Upper lobe of left lung (tissue), 6 donors: ENCODE measurements around the gene FREM1. TPM values are rescaled to one million over a fixed set of nuclear protein-coding genes. Genes with fewer than 3 reads are reported as not detected.

Experiments used
- ATAC-seq, 2 donors: fragments of 200-7000 bp; cut with Tn5 transposase; one replicate each; pipeline ENCODE4 v1.9.1; 2022; ENCODE audit warnings: mild to moderate bottlenecking in 2 of 2, moderate library complexity in 2 of 2; ENCODE audit not compliant: low FRiP score in 2 of 2
- DNase-seq, 2 donors: peaks; one replicate each; pipeline ENCODE4 v3.0.0-alpha.2; 2019 to 2020
- H3K27ac ChIP-seq, 4 donors: fragments of 200-600 bp; sonication (generic); one replicate each; pipeline ENCODE4 v1.5.1; 2016 to 2019
- H3K27me3 ChIP-seq, 4 donors: fragments of 200-600 bp; sonication (generic); one replicate each; pipeline ENCODE4 v1.5.1; 2017 to 2019
- H3K36me3 ChIP-seq, 4 donors: fragments of 200-600 bp; sonication (generic); one replicate each; pipeline ENCODE4 v1.5.1; 2016 to 2019
- H3K4me1 ChIP-seq, 4 donors: fragments of 200-600 bp; sonication (generic); one replicate each; pipeline ENCODE4 v1.5.1; 2018 to 2019
- H3K4me3 ChIP-seq, 4 donors: fragments of 200-600 bp; sonication (generic); one replicate each; pipeline ENCODE4 v1.5.1; 2017 to 2019; ENCODE audit warnings: mild to moderate bottlenecking in 2 of 4, moderate library complexity in 1 of 4
- H3K9me3 ChIP-seq, 4 donors: fragments of 200-600 bp; sonication (generic); one replicate each; pipeline ENCODE4 v1.5.1; 2018 to 2019
- CTCF ChIP-seq, 6 experiments: fragments of 450-650 bp in 4 of 6; fragments of 200-600 bp in 2 of 6; sonication (generic) in 2 of 6; IDR thresholded peaks; one replicate each; pipeline ENCODE4 v1.5.1; 2016 to 2019; ENCODE audit warnings: antibody characterized with exemption in 6 of 6
- EP300 ChIP-seq, 4 donors: sonication (generic); formaldehyde crosslinking; IDR thresholded peaks; one replicate each; pipeline ENCODE4 v1.5.1; 2017; ENCODE audit warnings: antibody characterized with exemption in 4 of 4, control low read depth in 2 of 4
- POLR2A ChIP-seq, 4 donors: fragments of 450-650 bp; IDR thresholded peaks; one replicate each; pipeline ENCODE4 v1.5.1; 2016 to 2017; ENCODE audit warnings: antibody characterized with exemption in 4 of 4, mild to moderate bottlenecking in 2 of 4
- POLR2AphosphoS5 ChIP-seq, 2 donors: sonication (generic); formaldehyde crosslinking; IDR thresholded peaks; one replicate each; pipeline ENCODE4 v1.5.1; 2017; ENCODE audit warnings: antibody characterized with exemption in 2 of 2
- WGBS, 2 donors: methylation state at CpG; one replicate each; pipeline ENCODE4 v1.1.5; 2017 to 2018; 5-methylcytosine and 5-hydroxymethylcytosine counted together
- total RNA-seq, 6 donors: library from RNA; depleted of rRNA in 4 of 6; stranded (reverse); fragments of >200 nt in 4 of 6; gene quantifications; one replicate each; pipeline versions ENCODE4 v1.1.0 to v1.2.1, GENCODE V29; 2016 to 2021
- donor health status: DM: no; HTN: no; CAD: no; lungs with moderate emphysema.
- donor health status: DM: no; HTN: yes; CAD: no; lungs with severe emphysema.

FREM1 gene
- total RNA-seq, 6 donors from 2014 or later: 1.1 to 6.3 (median 2.8) TPM

DNA sequence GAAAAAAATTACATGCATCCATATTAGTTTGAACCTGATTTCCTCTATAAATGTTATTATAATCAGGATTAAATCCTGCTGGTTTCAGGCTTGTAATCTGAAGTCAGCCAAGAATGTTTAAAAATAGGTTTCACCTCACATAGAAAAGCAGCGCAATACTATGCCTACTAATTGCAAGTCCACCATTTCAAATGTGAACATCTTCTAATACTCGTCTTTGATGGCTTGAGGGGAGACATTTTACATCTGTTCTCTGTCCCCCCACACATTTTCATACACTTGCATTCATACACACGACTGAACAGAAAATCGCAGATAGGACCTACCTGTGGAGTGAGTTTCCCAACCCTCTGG lies 41.8 kb downstream of the FREM1 start:
- H3K4me1 ChIP-seq: no peaks in the 10 kb centered on the region
- no peak overlapping the region for H3K4me3 ChIP-seq
- no peak for ATAC-seq
- TF ChIP-seq POLR2A (IDR thresholded peaks at IDR 0.05) (no peak), POLR2AphosphoS5 (IDR thresholded peaks at IDR 0.05) (no peak)
- no peaks in the 10 kb centered on the region for H3K36me3 ChIP-seq
- H3K27me3 ChIP-seq: no peaks in the 10 kb centered on the region
- no peak for DNase-seq
- 76 to 83% methylated on average over 4 of the region's 4 CpGs for whole genome bisulfite sequencing, 2 donors
- no peaks in the 10 kb centered on the region for H3K9me3 ChIP-seq
- H3K27ac ChIP-seq: no peak overlapping the region

DNA sequence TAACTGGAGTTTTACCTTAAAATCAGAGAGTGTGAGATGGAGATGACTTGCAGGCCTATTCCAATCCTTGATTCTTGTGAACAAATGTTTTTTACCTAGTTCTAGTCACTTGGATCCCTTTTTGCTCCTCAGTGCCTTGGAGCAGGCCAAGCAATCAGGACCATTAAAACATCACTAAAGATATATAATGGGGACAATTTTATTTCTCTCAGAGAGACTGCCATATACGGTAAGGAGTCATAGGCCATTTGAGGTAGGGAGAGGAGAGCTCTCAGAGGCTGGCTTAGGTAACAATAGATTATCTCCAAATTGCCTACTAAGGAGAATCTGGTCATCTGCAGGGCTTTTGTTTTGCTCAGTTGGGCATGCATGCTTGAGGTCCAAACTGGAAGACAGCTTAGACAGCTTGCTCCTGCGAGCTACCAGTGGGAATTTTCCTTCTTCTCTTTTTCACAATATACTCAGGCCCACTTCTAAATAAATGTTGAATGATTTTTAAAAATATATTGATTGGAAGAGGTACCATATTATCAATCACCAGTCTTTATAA lies 44.0 kb downstream of the FREM1 start:
- Histone ChIP-seq H3K9me3 (no peaks in the 10 kb centered on the region), H3K4me3 (no peak overlapping the region), H3K27me3 (no peaks in the 10 kb centered on the region), H3K36me3 (no peaks in the 10 kb centered on the region), H3K27ac (no peak overlapping the region), H3K4me1 (no peaks in the 10 kb centered on the region)
- ATAC-seq: no peak
- TF ChIP-seq EP300 (IDR thresholded peaks at IDR 0.05) (no peak), POLR2AphosphoS5 (IDR thresholded peaks at IDR 0.05) (no peak), CTCF (IDR thresholded peaks at IDR 0.05) (no peak), POLR2A (IDR thresholded peaks at IDR 0.05) (no peak)
- no peak for DNase-seq
- WGBS, 2 donors: 89 to 94% methylated on average over 2 of the region's 2 CpGs

DNA sequence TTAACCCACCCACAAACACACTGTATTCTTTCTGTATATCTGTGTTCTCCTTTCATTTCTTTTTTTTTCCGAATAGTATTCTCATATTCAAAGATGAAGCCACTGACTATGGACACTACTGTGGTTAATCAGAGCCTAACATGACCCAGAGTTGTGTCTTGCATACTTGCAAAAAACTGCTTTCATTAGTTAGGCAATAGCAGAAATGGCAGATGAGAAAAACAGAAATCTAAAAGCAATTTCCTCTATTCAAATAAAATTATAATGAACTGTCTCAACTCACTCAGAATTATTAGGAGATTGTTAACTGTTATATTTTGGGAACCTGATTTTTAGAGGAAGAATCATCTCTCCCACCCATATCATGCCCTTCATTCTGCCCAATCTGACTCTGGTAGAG lies 45.9 kb downstream of the FREM1 start:
- Histone ChIP-seq H3K4me1 (no peaks in the 10 kb centered on the region), H3K36me3 (no peaks in the 10 kb centered on the region), H3K27ac (no peak overlapping the region), H3K27me3 (no peaks in the 10 kb centered on the region), H3K4me3 (no peak overlapping the region), H3K9me3 (no peaks in the 10 kb centered on the region)
- no peak for DNase-seq
- ATAC-seq: no peak
- no peak for TF ChIP-seq POLR2A (IDR thresholded peaks at IDR 0.05)
- TF ChIP-seq POLR2AphosphoS5 (IDR thresholded peaks at IDR 0.05): no peak
- no peak for TF ChIP-seq CTCF (IDR thresholded peaks at IDR 0.05)
- no peak for TF ChIP-seq EP300 (IDR thresholded peaks at IDR 0.05)
- 85 to 90% methylated on average over 1 of the region's 1 CpG for WGBS, 2 donors

DNA sequence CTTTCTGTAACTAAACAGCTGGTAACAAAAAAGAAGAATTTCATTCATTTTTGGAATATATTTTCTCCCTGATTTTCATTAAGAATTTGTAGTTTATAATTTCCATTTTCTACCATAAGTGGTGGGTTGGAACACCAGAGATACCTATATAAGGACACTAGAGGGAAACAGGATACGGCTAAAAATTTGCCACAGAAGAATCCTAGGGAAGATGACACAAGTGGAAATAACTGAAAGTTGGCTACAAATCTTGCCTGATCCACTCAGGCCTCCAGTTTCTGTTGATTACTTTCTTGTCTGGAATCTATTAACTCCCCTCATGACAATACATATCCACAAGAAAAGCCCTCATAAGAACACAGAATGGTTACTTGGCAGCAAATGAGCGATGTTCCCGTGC lies 46.8 kb downstream of the FREM1 start:
- H3K9me3 ChIP-seq: no peaks in the 10 kb centered on the region
- H3K4me1 ChIP-seq: no peaks in the 10 kb centered on the region
- H3K36me3 ChIP-seq: no peaks in the 10 kb centered on the region
- H3K4me3 ChIP-seq: no peak overlapping the region
- ATAC-seq: peak in 1 of 2 donors; percentile 32
- TF ChIP-seq CTCF (IDR thresholded peaks at IDR 0.05): no peak
- TF ChIP-seq POLR2A (IDR thresholded peaks at IDR 0.05): no peak
- no peak for TF ChIP-seq EP300 (IDR thresholded peaks at IDR 0.05)
- no peak for TF ChIP-seq POLR2AphosphoS5 (IDR thresholded peaks at IDR 0.05)
- H3K27ac ChIP-seq: no peak overlapping the region
- H3K27me3 ChIP-seq: no peaks in the 10 kb centered on the region
- 93 to 99% methylated on average over 3 of the region's 3 CpGs for WGBS, 2 donors
- DNase-seq: no peak

DNA sequence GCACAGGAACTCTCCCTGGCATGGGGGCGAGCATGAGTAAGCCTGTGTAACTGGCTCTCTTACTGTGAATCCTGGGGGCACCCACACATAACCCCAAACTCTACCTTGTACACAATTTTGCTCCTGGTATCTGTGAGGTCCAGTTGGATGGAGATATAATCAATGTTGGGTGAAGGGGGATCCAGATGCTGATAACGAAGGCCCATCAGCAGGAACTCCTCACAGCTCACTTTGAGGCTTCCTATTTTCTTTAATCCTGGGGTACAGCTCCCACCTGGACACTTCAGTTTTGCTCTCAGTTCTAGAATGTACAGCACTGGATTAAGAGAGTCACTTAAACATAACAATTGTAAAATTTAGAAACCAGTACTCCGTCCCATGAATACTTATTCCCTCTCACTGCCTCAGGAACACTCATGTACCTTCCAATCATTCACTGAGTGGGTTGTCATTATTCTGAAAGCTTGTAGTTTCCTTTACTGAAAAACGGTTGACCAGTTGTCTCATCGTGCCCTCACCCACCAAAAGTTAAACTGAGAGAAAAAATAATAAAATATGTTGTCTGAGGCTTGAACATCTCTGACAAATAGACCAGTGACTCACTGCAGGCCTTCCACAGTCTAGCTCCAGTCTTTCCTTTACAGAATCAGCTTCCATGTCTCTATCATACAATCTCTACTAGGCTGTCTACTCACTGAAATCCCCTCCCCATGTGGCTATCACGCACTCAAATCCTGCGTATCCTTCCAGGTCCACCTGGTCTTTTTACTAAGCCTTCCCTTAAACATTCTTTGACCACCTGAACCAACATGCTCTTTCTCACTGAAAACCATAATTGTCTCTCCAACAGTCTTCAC lies 52.6 kb downstream of the FREM1 start:
- Histone ChIP-seq H3K27me3 (no peaks in the 10 kb centered on the region), H3K9me3 (no peaks in the 10 kb centered on the region), H3K27ac (no peak overlapping the region), H3K4me3 (no peak overlapping the region), H3K4me1 (no peaks in the 10 kb centered on the region), H3K36me3 (no peaks in the 10 kb centered on the region)
- DNase-seq: no peak
- 87 to 89% methylated on average over 7 of the region's 7 CpGs for WGBS, 2 donors
- TF ChIP-seq EP300 (IDR thresholded peaks at IDR 0.05) (no peak), CTCF (IDR thresholded peaks at IDR 0.05) (no peak), POLR2A (IDR thresholded peaks at IDR 0.05) (no peak), POLR2AphosphoS5 (IDR thresholded peaks at IDR 0.05) (no peak)
- ATAC-seq: no peak
